HG03060 (cell line): Measurements from ENCODE around the gene CADM4.
"Not testable (repeated sequence)": the region's sequence is repeated elsewhere in the genome, so short reads cannot be mapped to it uniquely, and the experiment has no call there.

Source experiments
- ATAC-seq: cut with Tn5 transposase; IDR thresholded peaks from one replicate; pipeline ENCODE4 v1.9.1; 2021; ENCODE audit warnings: low read depth, moderate number of reproducible peaks; ENCODE audit not compliant: unreplicated experiment

The CADM4 gene

GRCh38 chr19:43592800-43593350 is 46.8 kb downstream of the CADM4 start:
- no peak for ATAC-seq

DNA sequence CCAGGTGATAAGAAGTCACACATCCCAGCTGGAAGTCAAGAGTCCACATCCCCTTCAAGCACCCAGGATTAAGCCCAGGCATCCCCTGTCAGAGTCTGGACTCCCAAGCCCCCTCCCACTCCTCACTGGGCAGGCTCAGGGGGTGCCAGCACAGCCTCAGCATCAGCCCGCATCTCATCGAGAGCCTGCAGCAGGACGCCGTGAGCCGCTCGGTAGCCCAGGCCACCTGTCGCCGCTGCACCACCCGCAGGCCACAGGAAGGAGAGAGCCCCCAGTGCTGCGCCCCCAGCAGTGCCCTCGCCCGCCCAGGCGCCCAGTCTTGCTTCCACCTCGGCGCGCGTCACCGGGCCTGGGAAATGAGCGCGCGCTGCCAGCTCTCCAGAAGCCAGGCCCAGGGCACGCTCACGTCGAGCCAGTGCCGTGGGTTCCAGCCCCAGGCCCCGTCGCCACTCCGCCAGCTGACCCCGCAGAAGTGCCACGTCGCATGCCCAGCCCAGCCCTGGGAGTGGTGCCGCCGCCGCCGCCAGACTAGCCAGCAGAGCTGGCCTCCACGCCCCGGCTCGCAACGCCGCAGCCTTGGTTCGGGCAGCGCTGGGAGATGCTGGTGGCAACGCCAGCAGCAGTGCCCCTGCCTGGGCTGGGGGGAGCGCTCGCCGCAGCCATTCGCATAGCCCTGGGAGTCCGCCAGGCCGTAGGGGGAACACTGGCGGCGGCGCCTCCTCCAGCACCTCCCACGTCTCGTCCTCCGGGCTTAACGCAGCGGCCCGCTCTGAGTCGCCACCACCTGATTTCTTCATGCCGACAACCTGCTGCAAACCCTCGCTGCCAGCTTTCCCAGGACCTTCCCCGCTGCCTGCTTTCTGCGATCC is 47.5 kb downstream of the CADM4 start:
- no peak for ATAC-seq

DNA sequence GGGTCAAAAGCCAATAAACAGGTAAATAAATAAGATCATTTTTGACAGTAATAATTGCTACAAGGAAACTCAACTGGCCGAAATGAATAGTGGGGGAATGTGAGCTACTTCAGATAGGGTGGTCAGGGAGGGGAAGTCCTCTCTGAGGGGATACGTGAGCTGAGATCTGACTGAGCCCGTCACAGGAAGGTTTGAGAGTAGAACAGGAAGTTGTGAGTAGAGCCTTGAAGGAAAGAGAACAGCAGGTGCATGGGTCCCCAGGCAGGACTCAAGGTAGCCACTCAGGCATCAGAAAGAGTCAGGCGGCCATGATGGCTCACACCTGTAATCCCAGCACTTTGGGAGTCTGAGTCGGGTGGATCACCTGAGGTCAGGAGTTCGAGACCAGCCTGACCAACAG is 50.0 kb downstream of the CADM4 start:
- ATAC-seq: no peak

DNA sequence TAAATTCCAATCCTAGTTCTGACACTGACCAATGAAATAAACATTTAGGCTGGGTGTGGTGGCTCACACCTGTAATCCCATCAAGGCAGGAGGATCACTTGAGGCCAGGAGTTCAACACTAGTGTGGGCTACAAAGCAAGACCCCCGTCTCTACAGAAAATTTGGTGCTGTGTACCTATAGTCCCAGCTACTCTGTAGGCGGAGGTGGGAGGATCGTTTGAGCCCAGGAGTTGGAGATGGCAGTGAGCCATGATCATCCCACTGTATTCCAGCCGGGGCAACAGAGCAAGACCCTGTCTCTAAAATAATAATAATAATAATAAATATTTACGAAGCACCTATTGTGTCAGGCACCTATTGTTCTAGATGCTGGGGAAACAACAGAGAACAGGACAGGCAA is 50.4 kb downstream of the CADM4 start:
- ATAC-seq: no peak

- ATAC-seq: not testable (repeated sequence)
Measured at GRCh38 chr19:43587029-43587428, 52.6 kb downstream of the CADM4 start.

GRCh38 chr19:43586346-43586745 is 53.3 kb downstream of the CADM4 start:
- ATAC-seq: no peak

DNA sequence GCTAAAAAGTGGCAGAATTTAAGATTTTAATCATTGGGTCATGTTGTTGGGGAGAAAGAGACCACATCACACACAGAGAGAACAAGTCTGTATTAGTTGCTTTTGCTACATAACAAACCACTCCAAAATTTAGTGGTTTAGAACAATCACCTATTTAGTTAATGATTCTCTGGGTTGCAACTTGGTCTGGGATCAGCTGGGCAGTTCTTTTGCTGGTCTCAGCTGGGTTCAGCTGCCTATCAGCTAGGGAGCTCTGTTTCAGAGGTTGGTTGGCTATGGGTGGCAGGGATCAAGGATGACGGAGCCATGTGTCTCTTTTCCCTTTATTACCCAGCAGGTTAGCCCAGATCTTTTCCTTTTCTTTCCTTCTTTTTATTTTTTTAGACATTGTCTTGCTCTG is 55.2 kb downstream of the CADM4 start:
- ATAC-seq: no peak

- no peak for ATAC-seq
Measured at GRCh38 chr19:43582495-43582894, 57.2 kb downstream of the CADM4 start.

GRCh38 chr19:43581467-43581866 is 58.2 kb downstream of the CADM4 start:
- ATAC-seq: no peak

DNA sequence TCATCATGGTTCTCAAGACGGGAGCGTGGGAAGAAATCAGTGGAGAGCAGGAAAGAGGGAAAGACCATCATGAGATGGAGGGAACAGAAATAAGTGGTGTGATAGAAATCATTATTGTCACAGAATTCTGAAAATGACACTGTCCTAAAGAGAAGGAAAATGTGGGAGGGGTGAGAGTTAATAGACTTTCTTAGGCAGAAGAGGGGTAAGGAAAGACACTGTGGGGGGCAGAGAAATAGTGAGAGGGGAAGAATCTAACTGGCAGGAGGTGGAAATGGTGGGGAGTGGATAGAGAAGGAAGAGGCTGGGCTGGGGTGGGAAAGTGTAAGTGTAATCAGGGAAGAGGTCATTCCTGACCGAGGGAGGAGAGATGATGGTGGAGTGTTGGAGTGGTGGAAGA is 60.9 kb downstream of the CADM4 start:
- no peak for ATAC-seq

DNA sequence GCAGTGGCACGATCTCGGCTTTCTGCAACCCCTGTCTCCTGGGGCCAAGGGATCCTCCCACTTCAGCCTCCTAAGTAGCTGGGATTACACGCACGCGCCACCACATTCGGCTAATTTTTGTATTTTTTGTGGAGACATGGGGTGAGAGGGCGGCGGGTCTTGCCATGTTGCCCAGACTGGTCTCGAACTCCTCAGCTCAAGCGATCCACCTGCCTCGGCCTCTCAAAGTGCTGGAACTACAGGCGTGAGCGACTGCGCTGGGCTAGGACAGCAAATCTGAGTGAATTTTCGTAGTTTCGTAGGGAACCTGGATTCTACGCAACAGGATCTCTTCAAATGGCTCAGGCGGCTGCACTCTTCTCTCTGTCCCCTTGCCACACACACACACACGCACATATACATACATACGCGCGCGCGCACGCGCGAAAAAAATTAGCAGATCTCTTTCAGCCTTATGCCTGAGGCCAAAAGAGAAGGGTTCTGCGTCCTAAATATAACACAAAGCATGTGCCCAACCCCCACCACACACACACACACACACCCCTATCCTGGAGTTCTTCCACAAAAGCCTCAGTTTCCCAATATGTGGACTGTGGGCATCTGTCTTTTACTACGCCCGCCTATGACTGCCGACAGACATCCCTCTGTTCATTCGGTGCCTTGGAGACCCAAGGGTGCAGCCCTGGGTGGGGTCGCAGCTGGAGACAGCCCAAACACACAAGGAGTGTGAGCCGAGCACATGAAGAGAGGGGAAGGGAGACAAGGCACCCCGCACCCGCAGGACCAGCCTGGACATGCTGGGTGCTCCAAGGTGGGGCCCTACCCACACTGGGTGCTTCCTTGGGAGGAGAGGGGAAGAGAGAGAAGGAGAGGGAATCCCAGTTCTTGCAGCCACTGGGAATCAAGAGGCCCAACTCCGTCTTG is 63.4 kb downstream of the CADM4 start:
- no peak for ATAC-seq

GRCh38 chr19:43575156-43575950 is 64.3 kb downstream of the CADM4 start, which contains the start of the genes PINLYP and XRCC1:
Gene PINLYP (plus strand): TSS chr19:43575801. CDS start chr19:43577192, 1,391 bp downstream.
Gene XRCC1 (minus strand): TSS chr19:43575527. CDS start chr19:43575458, 69 bp downstream.
- ATAC-seq: peak; percentile 91

GRCh38 chr19:43574424-43575155 is 65.1 kb downstream of the CADM4 start:
- ATAC-seq: no peak
